Keratinocyte (primary cell): ENCODE results near the gene C16orf54. TPM values are rescaled to one million over a fixed set of nuclear protein-coding genes. Genes with fewer than 3 reads are reported as not detected.

Experiments
- DNase-seq: peaks from one replicate; pipeline ENCODE4 v3.0.0-alpha.2; 2011; ENCODE audit warnings: low read depth, missing footprints, low spot score
- FAIRE-seq: peaks from 2 replicates; lab custom pipeline; 2011; peaks lifted over from hg19 to GRCh38; lab: Jason Lieb, UNC
- H2AFZ ChIP-seq: 2 replicates; pipeline ENCODE4 v1.6.0; 2012; ENCODE audit warnings: low read length, control low read depth, inconsistent platforms; ENCODE audit not compliant: control insufficient read depth
- H3K27ac ChIP-seq: 2 replicates; pipeline ENCODE4 v1.5.1; 2011; ENCODE audit warnings: low read length; ENCODE audit not compliant: control insufficient read depth, insufficient read depth
- H3K27me3 ChIP-seq: 3 replicates; pipeline ENCODE4 v1.6.0; 2011; ENCODE audit warnings: low read length; ENCODE audit not compliant: control insufficient read depth, insufficient read depth; ENCODE audit errors: extremely low read depth
- H3K36me3 ChIP-seq, 2 experiments: 2 replicates in 1 of 2; 3 replicates in 1 of 2; pipeline ENCODE4 v1.5.1; 2011; ENCODE audit warnings: low read length in 2 of 2, mild to moderate bottlenecking in 1 of 2; ENCODE audit not compliant: control insufficient read depth in 2 of 2, insufficient read depth in 2 of 2; ENCODE audit errors: extremely low read depth in 1 of 2
- H3K4me1 ChIP-seq: 3 replicates; pipeline ENCODE4 v1.5.1; 2011; ENCODE audit warnings: low read length; ENCODE audit not compliant: control insufficient read depth, insufficient read depth; ENCODE audit errors: extremely low read depth
- H3K4me2 ChIP-seq: 3 replicates; pipeline ENCODE4 v1.6.0; 2011; ENCODE audit warnings: low read depth, low read length; ENCODE audit not compliant: control insufficient read depth, insufficient read depth; ENCODE audit errors: extremely low read depth
- H3K4me3 ChIP-seq, 3 experiments: fragments of 200-600 bp in 1 of 3; sonication (generic) in 1 of 3; 2 replicates in 2 of 3; 3 replicates in 1 of 3; pipeline ENCODE4 v1.5.1; 2011 to 2016; ENCODE audit warnings: low read length in 3 of 3, mild to moderate bottlenecking in 3 of 3, control low read depth in 2 of 3, inconsistent platforms in 1 of 3, low read depth in 1 of 3, mixed read lengths in 1 of 3, mixed run types in 1 of 3, moderate library complexity in 1 of 3; ENCODE audit not compliant: control insufficient read depth in 2 of 3, insufficient read depth in 2 of 3; ENCODE audit errors: extremely low read depth in 1 of 3
- H3K79me2 ChIP-seq: 2 replicates; pipeline ENCODE4 v1.6.0; 2012; ENCODE audit warnings: low read length; ENCODE audit not compliant: control insufficient read depth, insufficient read depth
- H3K9ac ChIP-seq: 3 replicates; pipeline ENCODE4 v1.6.0; 2011; ENCODE audit warnings: low read length; ENCODE audit not compliant: control insufficient read depth, insufficient read depth; ENCODE audit errors: extremely low read depth
- H3K9me1 ChIP-seq: 3 replicates; pipeline ENCODE4 v1.6.0; 2011; ENCODE audit warnings: low read length; ENCODE audit not compliant: control insufficient read depth, insufficient read depth; ENCODE audit errors: extremely low read depth
- H3K9me3 ChIP-seq: 2 replicates; pipeline ENCODE4 v1.5.1; 2012; ENCODE audit warnings: low read depth, low read length; ENCODE audit not compliant: control insufficient read depth
- H4K20me1 ChIP-seq: 3 replicates; pipeline ENCODE4 v1.6.0; 2011; ENCODE audit warnings: low read length; ENCODE audit not compliant: control insufficient read depth, insufficient read depth; ENCODE audit errors: extremely low read depth
- EZH2 ChIP-seq: IDR thresholded peaks from one replicate; pipeline ENCODE4 v1.6.1; 2012; ENCODE audit warnings: inconsistent platforms, mild to moderate bottlenecking, low read length, moderate library complexity
- dilution Hi-C: fragments of 300-500 bp; cut with MboI; formaldehyde crosslinking; loops from one replicate; pipeline ENCODE4 v1.7.0; 2020; ENCODE audit warnings: low sequenced_read_pairs; ENCODE audit not compliant: extremely low pct_ligation_motif_present
- polyA plus RNA-seq, 5 experiments: library from polyadenylated mRNA; depleted of rRNA in 3 of 5; stranded (reverse) in 3 of 5; stranded (forward) in 1 of 5; unstranded in 1 of 5; fragments of >200 nt; gene quantifications; 1 replicate in 1 of 5; 2 replicates in 3 of 5; 3 replicates in 1 of 5; pipeline versions ENCODE4 v1.2.1 to v1.2.3, GENCODE V29; 2011 to 2012; ENCODE audit warnings: missing spikeins in 2 of 5, low read depth in 1 of 5, low replicate concordance in 1 of 5
- TF ChIP-seq, protein P1 (sequence below), 3 experiments: IDR thresholded peaks in 1 of 3; conservative IDR thresholded peaks in 1 of 3; optimal IDR thresholded peaks in 1 of 3; 2 replicates in 2 of 3; 3 replicates in 1 of 3; pipeline versions ENCODE3 to v1.5.1; 2011; ENCODE audit warnings: low read length in 3 of 3, mild to moderate bottlenecking in 3 of 3, moderate library complexity in 2 of 3, control low read depth in 1 of 3, inconsistent platforms in 1 of 3; ENCODE audit not compliant: insufficient read depth in 2 of 3; ENCODE audit errors: extremely low read depth in 1 of 3

Gene C16orf54
- polyA plus RNA-seq, 1 donor (not counting 4 experiments of a cell fraction or from before 2014, with no cell fraction given): not detected

DNA sequence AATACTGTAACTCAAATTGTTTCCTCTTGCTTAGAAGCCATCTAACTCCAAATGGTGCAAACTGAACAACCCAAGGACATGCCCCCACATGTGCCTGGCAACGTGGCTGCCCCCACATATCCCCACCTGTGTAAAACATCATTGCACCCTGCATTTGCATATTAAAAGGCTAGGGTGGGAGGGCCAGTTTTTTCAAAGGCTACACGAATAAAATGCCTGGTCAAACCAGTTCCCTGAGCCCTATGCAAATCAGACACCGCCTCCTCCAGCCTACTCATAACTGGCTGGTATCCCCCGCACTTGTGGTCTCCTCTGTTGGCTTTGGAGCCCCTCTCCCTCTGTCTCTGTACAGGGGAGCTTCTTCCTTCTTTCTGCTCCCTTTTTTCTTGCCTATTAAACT lies 26.7 kb downstream of the C16orf54 start:
- dilution Hi-C loops: no loop called here
- peak overlapping the region; percentile 22 for H2AFZ ChIP-seq
- H3K4me2 ChIP-seq: peak overlapping the region; percentile 27

DNA sequence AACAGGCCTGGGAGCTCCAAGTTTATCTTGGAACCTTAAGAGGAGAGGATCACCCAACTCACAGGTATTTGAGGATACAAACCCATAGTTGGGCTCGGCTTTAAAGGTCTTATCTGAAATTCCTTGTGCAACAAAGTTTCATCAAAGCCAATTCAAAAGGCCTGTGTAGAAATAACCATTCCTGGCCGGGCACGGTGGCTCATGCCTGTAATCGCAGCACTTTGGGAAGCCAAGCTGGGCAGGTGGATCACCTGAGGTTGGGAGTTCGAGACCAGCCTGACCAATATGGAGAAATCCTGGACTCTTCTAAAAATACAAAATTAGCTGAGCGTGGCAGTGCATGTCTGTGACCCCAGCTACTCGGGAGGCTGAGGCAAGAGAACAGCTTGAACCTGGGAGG lies 28.7 kb downstream of the C16orf54 start:
- no peak for FAIRE-seq
- H3K27ac ChIP-seq: no peak overlapping the region
- dilution Hi-C loops: no loop called here
- no peaks in the 10 kb centered on the region for H3K27me3 ChIP-seq
- H3K9ac ChIP-seq: no peak overlapping the region
- TF ChIP-seq, protein P1, sequence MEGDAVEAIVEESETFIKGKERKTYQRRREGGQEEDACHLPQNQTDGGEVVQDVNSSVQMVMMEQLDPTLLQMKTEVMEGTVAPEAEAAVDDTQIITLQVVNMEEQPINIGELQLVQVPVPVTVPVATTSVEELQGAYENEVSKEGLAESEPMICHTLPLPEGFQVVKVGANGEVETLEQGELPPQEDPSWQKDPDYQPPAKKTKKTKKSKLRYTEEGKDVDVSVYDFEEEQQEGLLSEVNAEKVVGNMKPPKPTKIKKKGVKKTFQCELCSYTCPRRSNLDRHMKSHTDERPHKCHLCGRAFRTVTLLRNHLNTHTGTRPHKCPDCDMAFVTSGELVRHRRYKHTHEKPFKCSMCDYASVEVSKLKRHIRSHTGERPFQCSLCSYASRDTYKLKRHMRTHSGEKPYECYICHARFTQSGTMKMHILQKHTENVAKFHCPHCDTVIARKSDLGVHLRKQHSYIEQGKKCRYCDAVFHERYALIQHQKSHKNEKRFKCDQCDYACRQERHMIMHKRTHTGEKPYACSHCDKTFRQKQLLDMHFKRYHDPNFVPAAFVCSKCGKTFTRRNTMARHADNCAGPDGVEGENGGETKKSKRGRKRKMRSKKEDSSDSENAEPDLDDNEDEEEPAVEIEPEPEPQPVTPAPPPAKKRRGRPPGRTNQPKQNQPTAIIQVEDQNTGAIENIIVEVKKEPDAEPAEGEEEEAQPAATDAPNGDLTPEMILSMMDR (optimal IDR thresholded peaks at IDR 0.05 in 1 of 3, IDR thresholded peaks at IDR 0.05 in 1 of 3, conservative IDR thresholded peaks at IDR 0.05 in 1 of 3; ENCODE audit: extremely low read depth in 1 of 3, insufficient read depth in 2 of 3, low read length in 3 of 3): no peak
- no peak for TF ChIP-seq EZH2
- H3K4me2 ChIP-seq: no peak overlapping the region
- H2AFZ ChIP-seq: no peak overlapping the region
- no peaks in the 10 kb centered on the region for H4K20me1 ChIP-seq
- no peak overlapping the region for H3K4me3 ChIP-seq
- H3K36me3 ChIP-seq: no peaks in the 10 kb centered on the region
- DNase-seq: no peak
- H3K9me1 ChIP-seq: no peaks in the 10 kb centered on the region
- H3K9me3 ChIP-seq: no peaks in the 10 kb centered on the region
- peaks cover 4% of the 10 kb centered on the region for H3K4me1 ChIP-seq
- no peaks in the 10 kb centered on the region for H3K79me2 ChIP-seq

More for the DNA sequence above, 26.7 kb downstream of the C16orf54 start:
- Histone ChIP-seq H3K9me1 (no peaks in the 10 kb centered on the region), H3K27me3 (no peaks in the 10 kb centered on the region), H3K79me2 (no peaks in the 10 kb centered on the region), H3K9ac (no peak overlapping the region), H3K4me3 (no peak overlapping the region), H3K4me1 (peaks cover 4% of the 10 kb centered on the region), H3K9me3 (no peaks in the 10 kb centered on the region), H4K20me1 (no peaks in the 10 kb centered on the region), H3K36me3 (no peaks in the 10 kb centered on the region), H3K27ac (no peak overlapping the region)
- TF ChIP-seq, protein P1 (optimal IDR thresholded peaks at IDR 0.05 in 1 of 3, IDR thresholded peaks at IDR 0.05 in 1 of 3, conservative IDR thresholded peaks at IDR 0.05 in 1 of 3; ENCODE audit: extremely low read depth in 1 of 3, insufficient read depth in 2 of 3, low read length in 3 of 3): no peak
- TF ChIP-seq EZH2: no peak
- no peak for DNase-seq
- FAIRE-seq: no peak
